ENCODE measurements around the gene ATP5F1C. TPM values are rescaled to one million over a fixed set of nuclear protein-coding genes. Genes with fewer than 3 reads are reported as not detected.
A peak's percentile ranks its signal among the peaks of the same experiment; 100 is the strongest.

ATP5F1C gene
- total RNA-seq, 2 donors from 2014 or later = 248 to 287 TPM

DNA sequence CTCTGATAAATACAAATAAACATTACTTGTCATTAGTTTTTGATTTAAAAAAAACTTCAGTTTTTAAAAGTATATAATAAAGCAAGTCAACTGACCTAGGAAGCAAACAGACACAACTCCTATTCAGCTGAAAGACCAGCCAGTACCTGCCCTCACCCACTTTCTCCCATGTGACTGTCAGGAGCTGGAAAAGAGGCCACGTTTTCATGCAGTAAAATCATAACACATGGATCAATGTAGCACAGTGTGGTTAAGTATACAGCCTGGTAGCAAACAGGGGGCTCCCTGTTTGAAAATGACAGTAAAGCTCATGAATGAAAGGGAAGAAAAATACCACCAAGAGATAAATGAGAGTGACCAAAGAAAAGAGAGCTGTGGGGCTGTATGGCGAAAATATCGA, 21.7 kb upstream of the ATP5F1C start:
- no peak for DNase-seq
- H3K36me3 Mint-ChIP-seq (ENCODE audit: low read depth) = peaks cover 61% of the 10 kb centered on the region
- no peaks in the 10 kb centered on the region for H3K9me3 Mint-ChIP-seq
- no peaks in the 10 kb centered on the region for H3K9me3 ChIP-seq (ENCODE audit: control insufficient read depth, low read length)
- H3K4me1 ChIP-seq (ENCODE audit: control insufficient read depth, insufficient read depth, low read length) = no peaks in the 10 kb centered on the region
- H3K4me1 Mint-ChIP-seq = no peaks in the 10 kb centered on the region
- no peak overlapping the region for H3K9ac ChIP-seq (ENCODE audit: extremely low read depth, low read length, poor library complexity, severe bottlenecking)
- H3K27me3 ChIP-seq (ENCODE audit: control insufficient read depth, insufficient read depth, low read length, poor library complexity, severe bottlenecking) = no peaks in the 10 kb centered on the region
- WGBS, 2 experiments (ENCODE audit: insufficient coverage in 1 of 2, insufficient read length in 1 of 2) = 92 to 100% methylated on average over 2 to 3 of the region's 3 CpGs
- peaks cover 71% of the 10 kb centered on the region for H3K36me3 ChIP-seq (ENCODE audit: control insufficient read depth, insufficient read depth, low read length)
- no peaks in the 10 kb centered on the region for H3K27me3 Mint-ChIP-seq (ENCODE audit: insufficient read depth)
- TF ChIP-seq, protein P1, sequence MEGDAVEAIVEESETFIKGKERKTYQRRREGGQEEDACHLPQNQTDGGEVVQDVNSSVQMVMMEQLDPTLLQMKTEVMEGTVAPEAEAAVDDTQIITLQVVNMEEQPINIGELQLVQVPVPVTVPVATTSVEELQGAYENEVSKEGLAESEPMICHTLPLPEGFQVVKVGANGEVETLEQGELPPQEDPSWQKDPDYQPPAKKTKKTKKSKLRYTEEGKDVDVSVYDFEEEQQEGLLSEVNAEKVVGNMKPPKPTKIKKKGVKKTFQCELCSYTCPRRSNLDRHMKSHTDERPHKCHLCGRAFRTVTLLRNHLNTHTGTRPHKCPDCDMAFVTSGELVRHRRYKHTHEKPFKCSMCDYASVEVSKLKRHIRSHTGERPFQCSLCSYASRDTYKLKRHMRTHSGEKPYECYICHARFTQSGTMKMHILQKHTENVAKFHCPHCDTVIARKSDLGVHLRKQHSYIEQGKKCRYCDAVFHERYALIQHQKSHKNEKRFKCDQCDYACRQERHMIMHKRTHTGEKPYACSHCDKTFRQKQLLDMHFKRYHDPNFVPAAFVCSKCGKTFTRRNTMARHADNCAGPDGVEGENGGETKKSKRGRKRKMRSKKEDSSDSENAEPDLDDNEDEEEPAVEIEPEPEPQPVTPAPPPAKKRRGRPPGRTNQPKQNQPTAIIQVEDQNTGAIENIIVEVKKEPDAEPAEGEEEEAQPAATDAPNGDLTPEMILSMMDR (conservative IDR thresholded peaks at IDR 0.05) = no peak
- H3K4me3 ChIP-seq (ENCODE audit: low read length) = no peak overlapping the region
- H3K27ac ChIP-seq (ENCODE audit: low read depth, low read length) = no peak overlapping the region
- H3K27ac Mint-ChIP-seq = no peak overlapping the region
- H3K4me3 Mint-ChIP-seq = no peak overlapping the region

DNA sequence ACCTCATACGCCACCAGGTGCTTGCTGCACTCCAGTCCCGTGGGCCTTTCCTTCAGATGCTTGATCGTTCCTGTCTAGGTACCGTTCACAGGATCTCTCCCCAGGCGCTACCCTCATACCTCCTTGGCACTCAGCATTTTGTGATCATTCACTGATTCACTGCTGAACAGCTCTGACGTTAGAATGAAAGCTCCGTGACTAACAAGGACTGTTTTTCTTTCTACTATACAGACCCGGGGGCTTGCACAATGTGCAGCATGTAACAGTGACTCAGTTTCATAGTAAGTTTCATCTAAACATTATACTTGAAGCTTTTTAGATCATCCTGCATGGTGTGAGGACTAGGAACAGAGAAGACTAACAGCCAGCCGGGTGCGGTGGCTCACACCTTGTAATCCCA, 20.8 kb upstream of the ATP5F1C start:
- Histone ChIP-seq H3K9me3 (ENCODE audit: control insufficient read depth, low read length) (no peaks in the 10 kb centered on the region), H3K27me3 (ENCODE audit: control insufficient read depth, insufficient read depth, low read length, poor library complexity, severe bottlenecking) (no peaks in the 10 kb centered on the region), H3K9ac (ENCODE audit: extremely low read depth, low read length, poor library complexity, severe bottlenecking) (no peak overlapping the region), H3K27ac (ENCODE audit: low read depth, low read length) (no peak overlapping the region), H3K4me3 (ENCODE audit: low read length) (no peak overlapping the region), H3K36me3 (ENCODE audit: control insufficient read depth, insufficient read depth, low read length) (peaks cover 72% of the 10 kb centered on the region), H3K4me1 (ENCODE audit: control insufficient read depth, insufficient read depth, low read length) (no peaks in the 10 kb centered on the region)
- peaks cover 61% of the 10 kb centered on the region for H3K36me3 Mint-ChIP-seq (ENCODE audit: low read depth)
- DNase-seq = no peak
- no peaks in the 10 kb centered on the region for H3K9me3 Mint-ChIP-seq
- no peaks in the 10 kb centered on the region for H3K4me1 Mint-ChIP-seq
- no peaks in the 10 kb centered on the region for H3K27me3 Mint-ChIP-seq (ENCODE audit: insufficient read depth)
- peak overlapping the region; percentile 15 for H3K27ac Mint-ChIP-seq
- WGBS, 2 experiments (ENCODE audit: insufficient coverage in 1 of 2, insufficient read length in 1 of 2) = 95 to 97% methylated on average over 8 to 10 of the region's 10 CpGs
- no peak overlapping the region for H3K4me3 Mint-ChIP-seq
- TF ChIP-seq, protein P1 (conservative IDR thresholded peaks at IDR 0.05) = no peak

DNA sequence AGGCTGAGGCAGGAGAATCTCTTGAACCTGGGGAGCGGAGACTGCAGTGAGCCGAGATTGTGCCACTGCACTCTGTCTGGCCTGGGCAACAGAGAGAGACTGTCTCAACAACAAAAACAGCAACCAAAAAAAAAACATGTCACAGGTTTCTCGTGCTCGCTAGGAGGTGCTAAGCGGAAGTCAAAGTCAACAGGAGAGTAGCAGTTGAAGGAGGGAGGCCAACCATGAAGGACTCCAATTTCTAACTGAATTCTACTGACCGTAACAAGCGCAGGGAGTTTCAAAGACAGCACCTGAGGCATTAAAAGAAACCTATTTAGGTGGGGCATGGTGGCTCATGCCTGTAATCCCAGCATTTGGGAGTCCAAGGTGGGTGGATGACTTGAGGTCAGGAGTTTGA, 19.6 kb upstream of the ATP5F1C start:
- H3K4me3 Mint-ChIP-seq = no peak overlapping the region
- H3K4me1 Mint-ChIP-seq = no peaks in the 10 kb centered on the region
- WGBS, 2 experiments (ENCODE audit: insufficient coverage in 1 of 2, insufficient read length in 1 of 2) = 96% methylated on average over 6 to 7 of the region's 7 CpGs
- H3K27me3 Mint-ChIP-seq (ENCODE audit: insufficient read depth) = no peaks in the 10 kb centered on the region
- H3K36me3 Mint-ChIP-seq (ENCODE audit: low read depth) = peaks cover 56% of the 10 kb centered on the region
- no peaks in the 10 kb centered on the region for H3K9me3 Mint-ChIP-seq
- Histone ChIP-seq H3K4me3 (ENCODE audit: low read length) (no peak overlapping the region), H3K27me3 (ENCODE audit: control insufficient read depth, insufficient read depth, low read length, poor library complexity, severe bottlenecking) (no peaks in the 10 kb centered on the region), H3K9me3 (ENCODE audit: control insufficient read depth, low read length) (no peaks in the 10 kb centered on the region), H3K4me1 (ENCODE audit: control insufficient read depth, insufficient read depth, low read length) (no peaks in the 10 kb centered on the region), H3K9ac (ENCODE audit: extremely low read depth, low read length, poor library complexity, severe bottlenecking) (no peak overlapping the region), H3K27ac (ENCODE audit: low read depth, low read length) (no peak overlapping the region), H3K36me3 (ENCODE audit: control insufficient read depth, insufficient read depth, low read length) (peaks cover 71% of the 10 kb centered on the region)
- no peak overlapping the region for H3K27ac Mint-ChIP-seq
- DNase-seq = no peak
- TF ChIP-seq, protein P1 (conservative IDR thresholded peaks at IDR 0.05) = no peak
